GM18511 (cell line): ENCODE measurements around the gene MYRF.
A peak's percentile ranks its signal among the peaks of the same experiment; 100 is the strongest.

Source experiments
- ATAC-seq: cut with Tn5 transposase; IDR thresholded peaks from one replicate; pipeline ENCODE4 v1.9.1; 2021; ENCODE audit warnings: mild to moderate bottlenecking, moderate library complexity; ENCODE audit not compliant: unreplicated experiment

MYRF gene

GRCh38 chr11:61756452-61757212 lies 4.2 kb downstream of the MYRF start:
- peak; percentile 65 for ATAC-seq

GRCh38 chr11:61757213-61757862 lies 4.9 kb downstream of the MYRF start:
- no peak for ATAC-seq

- no peak for ATAC-seq
Observed at GRCh38 chr11:61760946-61761345, 8.5 kb downstream of the MYRF start.

GRCh38 chr11:61761440-61762222 lies 9.2 kb downstream of the MYRF start:
- no peak for ATAC-seq

GRCh38 chr11:61762223-61762615 lies 9.8 kb downstream of the MYRF start:
- ATAC-seq = no peak

- ATAC-seq = no peak
Observed at GRCh38 chr11:61762798-61763197, 10.4 kb downstream of the MYRF start.

- ATAC-seq = no peak
Observed at GRCh38 chr11:61763930-61764605, 11.6 kb downstream of the MYRF start.

- ATAC-seq = no peak
Observed at GRCh38 chr11:61764606-61765260, 12.3 kb downstream of the MYRF start.

GRCh38 chr11:61765550-61766253 lies 13.3 kb downstream of the MYRF start:
- ATAC-seq = no peak

GRCh38 chr11:61766353-61766841 lies 14.0 kb downstream of the MYRF start:
- no peak for ATAC-seq

GRCh38 chr11:61768376-61769076 lies 16.1 kb downstream of the MYRF start:
- no peak for ATAC-seq

GRCh38 chr11:61769169-61769920 lies 16.9 kb downstream of the MYRF start:
- ATAC-seq = no peak

GRCh38 chr11:61769946-61770683 lies 17.7 kb downstream of the MYRF start:
- no peak for ATAC-seq

- no peak for ATAC-seq
Observed at GRCh38 chr11:61771195-61771894, 18.9 kb downstream of the MYRF start.

GRCh38 chr11:61771985-61772455 lies 19.6 kb downstream of the MYRF start:
- ATAC-seq = no peak

GRCh38 chr11:61773356-61773755 lies 20.9 kb downstream of the MYRF start:
- ATAC-seq = no peak

- ATAC-seq = no peak
Observed at GRCh38 chr11:61773809-61774208, 21.4 kb downstream of the MYRF start.
